Midbrain (tissue), 1 donor: ENCODE results near the gene AATF.
A peak's percentile ranks its signal among the peaks of the same experiment; 100 is the strongest.

Source experiments
- DNase-seq: peaks from one replicate; lab custom pipeline; 2025; lab: John Stamatoyannopoulos, UW

Gene AATF

GRCh38 chr17:36942019-36942599 is 6.6 kb upstream of the AATF start:
- no peak for DNase-seq

- DNase-seq, result no peak
These were observed 6.1 kb upstream of the AATF start for GRCh38 chr17:36942631-36943125.

GRCh38 chr17:36943250-36944191 is 5.2 kb upstream of the AATF start:
- DNase-seq, result no peak

- DNase-seq, result no peak
These were observed 4.2 kb upstream of the AATF start for GRCh38 chr17:36944553-36944952.

GRCh38 chr17:36945140-36945539 is 3.6 kb upstream of the AATF start:
- DNase-seq, result no peak

- DNase-seq, result no peak
These were observed 2.6 kb upstream of the AATF start for GRCh38 chr17:36945959-36946725.

GRCh38 chr17:36946726-36947091 is 2.0 kb upstream of the AATF start:
- no peak for DNase-seq

GRCh38 chr17:36947922-36948716 is 635 bp upstream of the AATF start:
- no peak for DNase-seq

GRCh38 chr17:36949461-36949927 is 740 bp downstream of the AATF start:
- DNase-seq, result peak; percentile 24

GRCh38 chr17:36950027-36950426 is 1.3 kb downstream of the AATF start:
- DNase-seq, result no peak

- no peak for DNase-seq
These were observed 2.5 kb downstream of the AATF start for GRCh38 chr17:36951084-36951789.

GRCh38 chr17:36971508-36971907 is 22.8 kb downstream of the AATF start:
- no peak for DNase-seq

- DNase-seq, result no peak
These were observed 23.5 kb downstream of the AATF start for GRCh38 chr17:36972186-36972700.

- DNase-seq, result no peak
These were observed 24.2 kb downstream of the AATF start for GRCh38 chr17:36972905-36973304.

GRCh38 chr17:36975922-36976515 is 27.3 kb downstream of the AATF start:
- no peak for DNase-seq

GRCh38 chr17:36977066-36977465 is 28.3 kb downstream of the AATF start:
- DNase-seq, result no peak

GRCh38 chr17:36977568-36977967 is 28.8 kb downstream of the AATF start:
- DNase-seq, result no peak

- DNase-seq, result no peak
These were observed 30.2 kb downstream of the AATF start for GRCh38 chr17:36978810-36979564.

GRCh38 chr17:36979565-36979941 is 30.8 kb downstream of the AATF start:
- no peak for DNase-seq
